Left renal cortex interstitium (tissue), 4 donors: ENCODE data around the gene MYCN. TPM values are rescaled to one million over a fixed set of nuclear protein-coding genes. Genes with fewer than 3 reads are reported as not detected.

ENCODE experiments used
- DNase-seq, 4 donors: peaks; one replicate each; pipeline ENCODE4 v3.0.0-alpha.2; 2013; ENCODE audit warnings: low read depth in 4 of 4, low spot score in 2 of 4, missing footprints in 1 of 4
- polyA plus RNA-seq, 4 donors: library from polyadenylated mRNA; unstranded; fragments of 120-200 nt; gene quantifications; one replicate each; pipeline ENCODE4 v1.2.1, GENCODE V29; 2013; ENCODE audit not compliant: insufficient read length in 4 of 4

The MYCN gene
- polyA plus RNA-seq, 4 donors, result 25.2 to 39.1 (median 37.0) TPM

- no peak for DNase-seq
Measured at GRCh38 chr2:15974565-15975260, 34.4 kb downstream of the MYCN start.

- DNase-seq, result no peak
Measured at GRCh38 chr2:15975261-15975600, 34.9 kb downstream of the MYCN start.

GRCh38 chr2:15975676-15976075 is 35.3 kb downstream of the MYCN start:
- DNase-seq, result no peak

- DNase-seq, result no peak
Measured at GRCh38 chr2:15976354-15976753, 36.0 kb downstream of the MYCN start.

GRCh38 chr2:15979051-15979758 is 38.9 kb downstream of the MYCN start:
- DNase-seq, result no peak

- no peak for DNase-seq
Measured at GRCh38 chr2:15979759-15980604, 39.6 kb downstream of the MYCN start.

- DNase-seq, result no peak
Measured at GRCh38 chr2:15980605-15981098, 40.3 kb downstream of the MYCN start.

GRCh38 chr2:15981646-15982045 is 41.3 kb downstream of the MYCN start:
- DNase-seq, result no peak

GRCh38 chr2:15982285-15983044 is 42.1 kb downstream of the MYCN start:
- no peak for DNase-seq

- DNase-seq, result no peak
Measured at GRCh38 chr2:15983496-15983895, 43.1 kb downstream of the MYCN start.

GRCh38 chr2:15984368-15985255 is 44.3 kb downstream of the MYCN start:
- DNase-seq, result peak in 1 of 4 donors; percentile 30

- no peak for DNase-seq
Measured at GRCh38 chr2:15985531-15985930, 45.2 kb downstream of the MYCN start.

- no peak for DNase-seq
Measured at GRCh38 chr2:15986068-15986560, 45.8 kb downstream of the MYCN start.

- no peak for DNase-seq
Measured at GRCh38 chr2:15986644-15987043, 46.3 kb downstream of the MYCN start.

- no peak for DNase-seq
Measured at GRCh38 chr2:15988733-15989132, 48.4 kb downstream of the MYCN start.

- no peak for DNase-seq
Measured at GRCh38 chr2:15989559-15989958, 49.2 kb downstream of the MYCN start.

GRCh38 chr2:15990151-15991101 is 50.1 kb downstream of the MYCN start:
- DNase-seq, result no peak

GRCh38 chr2:15991231-15991630 is 50.9 kb downstream of the MYCN start:
- no peak for DNase-seq
